KBM-7 (cell line): ENCODE data around the gene PGM5.
"Not testable (repeated sequence)": the region's sequence is repeated elsewhere in the genome, so short reads cannot be mapped to it uniquely, and the experiment has no call there.

Experiments
- DNase-seq: peaks from one replicate; pipeline ENCODE4 v3.0.0-alpha.2; 2015
- in situ Hi-C: fragments of 300-500 bp; cut with MboI; formaldehyde crosslinking; loops from 2 replicates; pipeline ENCODE4 v1.14.3; 2020; ENCODE audit warnings: low sequenced_read_pairs, low pct_unique_long_range_greater_than_20kb, mixed read lengths

The PGM5 gene

DNA sequence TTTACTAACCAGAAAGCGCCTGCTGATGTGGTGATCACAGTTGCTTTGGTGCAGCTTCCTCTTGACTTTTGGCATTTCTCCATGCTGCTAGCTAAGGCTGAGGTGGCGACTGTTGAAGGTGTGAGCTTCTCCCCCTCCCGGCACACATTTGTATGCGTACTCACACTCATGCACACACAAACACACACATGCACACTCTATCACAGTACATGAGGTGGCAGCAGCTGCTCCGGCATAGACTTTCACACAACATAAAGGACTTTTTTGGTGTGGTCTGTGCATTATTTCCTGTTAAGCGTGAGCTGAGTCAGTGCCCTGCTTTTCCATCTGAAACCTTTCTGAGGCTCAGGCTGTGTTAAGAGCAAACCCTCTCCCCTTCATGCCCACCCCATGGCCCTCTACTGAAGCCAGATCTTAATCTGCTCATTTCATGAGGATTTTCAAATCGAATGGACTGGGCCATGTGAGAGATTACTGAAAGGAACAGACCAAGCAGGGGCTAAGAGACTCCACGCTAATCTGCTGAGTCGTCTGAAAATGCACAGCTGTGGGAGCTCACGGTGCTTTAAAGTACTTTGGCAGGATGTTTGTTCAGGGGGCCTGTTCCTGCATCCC is 10.6 kb downstream of the PGM5 start:
- DNase-seq, result peak; percentile 3
- in situ Hi-C loops, result not testable (repeated sequence)

GRCh38 chr9:68375789-68376188 is 19.4 kb downstream of the PGM5 start:
- DNase-seq, in situ Hi-C loops: not testable (repeated sequence)

DNA sequence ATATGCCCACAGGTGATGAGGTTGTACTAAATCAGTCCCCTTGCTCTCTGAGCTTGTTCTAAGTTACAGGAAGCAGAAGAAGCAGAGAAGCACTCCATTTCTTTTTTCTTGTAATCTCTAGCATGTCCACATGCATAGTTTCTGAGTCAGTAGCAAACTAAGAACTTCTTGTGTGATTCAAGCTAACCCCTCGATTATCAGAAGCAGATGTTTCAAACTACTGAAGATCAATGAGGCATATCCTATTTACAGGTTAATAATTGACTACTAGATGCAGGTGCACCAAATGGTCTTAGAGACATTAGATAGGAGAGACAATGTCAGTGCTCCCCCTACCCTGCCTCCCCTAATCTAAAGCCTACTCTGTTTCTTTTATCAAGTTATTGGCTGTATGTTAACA is 21.3 kb downstream of the PGM5 start:
- DNase-seq, in situ Hi-C loops: not testable (repeated sequence)

DNA sequence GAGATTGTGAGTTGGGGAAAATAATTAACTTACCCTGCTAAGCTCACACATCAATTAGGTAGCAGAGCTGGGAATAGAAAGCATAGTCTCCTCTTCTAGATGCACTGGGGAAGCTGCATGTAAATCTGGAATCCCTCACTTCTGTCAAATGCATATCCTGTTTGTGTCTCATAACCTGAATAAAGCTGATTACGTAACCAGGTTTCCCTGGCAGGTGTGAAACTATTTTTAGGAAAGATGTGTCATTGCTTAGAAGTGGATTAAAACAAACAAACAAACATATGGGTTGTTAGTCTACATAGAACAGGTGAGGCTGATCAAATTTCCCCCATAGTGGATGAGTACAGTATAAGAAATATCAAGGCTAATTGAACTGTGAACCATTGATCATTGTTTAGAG is 27.5 kb downstream of the PGM5 start:
- in situ Hi-C loops, DNase-seq: not testable (repeated sequence)

- DNase-seq, in situ Hi-C loops: not testable (repeated sequence)
Measured at GRCh38 chr9:68389558-68389957, 33.1 kb downstream of the PGM5 start.

DNA sequence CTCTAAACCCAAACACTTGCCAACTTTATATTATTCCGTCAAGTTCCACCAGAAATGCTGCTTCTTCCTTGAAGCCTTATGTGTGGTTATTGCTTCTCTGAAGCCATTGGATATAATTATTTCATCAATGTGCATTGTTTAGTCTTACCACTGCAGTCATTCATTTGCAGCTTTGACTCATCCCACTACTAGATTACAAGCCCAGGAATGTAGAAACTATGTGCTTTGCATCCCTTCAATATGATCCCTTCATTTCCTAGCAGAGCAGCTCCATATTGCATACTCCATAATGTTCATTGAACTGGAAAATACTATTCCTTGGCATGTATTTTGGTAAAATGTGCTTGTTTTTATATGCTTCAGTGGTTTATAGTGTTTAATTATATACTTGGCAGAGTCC is 34.3 kb downstream of the PGM5 start:
- DNase-seq, in situ Hi-C loops: not testable (repeated sequence)

- DNase-seq, in situ Hi-C loops: not testable (repeated sequence)
Measured at GRCh38 chr9:68396411-68397094, 40.1 kb downstream of the PGM5 start.

DNA sequence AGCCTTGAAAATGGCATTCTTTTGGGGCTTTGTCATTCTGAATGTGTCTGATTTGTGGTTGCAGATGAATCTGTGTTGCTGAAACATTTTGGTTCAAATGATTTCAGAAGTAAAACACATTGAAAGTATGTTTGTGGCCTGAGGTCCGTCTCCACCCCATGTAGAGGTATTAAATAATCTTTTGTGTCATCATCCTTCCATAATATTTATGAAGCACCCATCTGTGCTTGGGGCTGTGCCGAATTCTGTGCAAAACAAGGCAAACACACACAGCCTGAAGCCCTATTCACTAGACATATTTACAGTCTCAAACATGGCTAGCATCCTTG is 40.6 kb downstream of the PGM5 start:
- in situ Hi-C loops, DNase-seq: not testable (repeated sequence)

GRCh38 chr9:68397796-68398195 is 41.4 kb downstream of the PGM5 start:
- in situ Hi-C loops, DNase-seq: not testable (repeated sequence)

DNA sequence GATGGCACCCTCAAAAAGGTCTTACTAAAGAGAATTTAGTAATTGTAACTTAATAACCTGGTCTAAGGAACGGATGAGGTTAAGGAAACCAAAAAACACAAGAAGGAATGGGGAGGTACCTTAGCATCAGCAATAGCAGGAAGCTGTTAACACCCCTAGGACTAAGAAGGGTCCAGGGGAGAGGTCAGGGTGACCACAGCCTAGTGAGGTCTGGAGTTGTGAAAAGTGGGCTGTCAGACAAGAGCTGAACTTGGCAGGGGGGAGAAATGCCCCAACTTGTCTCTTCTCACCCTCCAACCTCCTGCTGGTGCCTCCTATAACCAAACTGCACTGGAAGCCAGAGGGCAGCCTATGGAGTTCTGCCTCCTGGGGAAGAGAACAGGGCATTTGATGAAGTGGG is 41.9 kb downstream of the PGM5 start:
- in situ Hi-C loops, result not testable (repeated sequence)

DNA sequence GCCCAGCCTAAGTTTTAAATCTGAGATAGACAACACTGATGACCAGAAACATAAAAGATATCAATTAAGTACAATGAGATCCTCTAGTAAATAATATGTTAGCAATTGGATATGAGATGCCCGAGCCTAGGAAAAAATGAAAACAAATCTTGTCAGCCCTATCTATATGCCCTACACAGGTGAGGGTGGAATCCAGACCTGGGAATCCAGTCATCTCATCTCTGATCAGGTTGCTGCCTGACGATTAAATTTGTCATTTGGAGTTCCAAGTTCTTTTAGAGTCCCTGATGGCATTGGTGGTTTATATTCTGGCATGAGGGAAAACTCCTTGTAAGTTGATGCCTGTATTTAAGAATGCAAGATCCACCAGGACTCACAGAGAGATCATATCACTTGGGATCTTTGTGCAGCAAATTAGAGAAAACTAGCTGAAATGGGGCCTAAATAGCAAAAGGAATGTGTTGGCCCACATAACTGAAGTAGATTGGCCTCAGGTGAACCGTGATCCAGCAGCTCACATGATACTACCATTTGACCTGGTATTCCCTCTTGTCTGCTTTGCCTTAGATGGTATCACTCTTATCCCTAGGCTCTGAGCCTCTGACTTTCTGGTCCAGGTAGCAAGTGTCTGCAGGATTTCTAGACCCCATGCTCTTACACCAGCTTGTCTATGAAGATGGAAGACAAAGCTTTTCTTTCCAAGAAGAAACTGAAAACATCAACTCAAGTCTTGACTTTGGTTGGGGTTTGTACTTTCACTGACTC is 48.2 kb downstream of the PGM5 start:
- in situ Hi-C loops, DNase-seq: not testable (repeated sequence)

More for the DNA sequence above, 41.9 kb downstream of the PGM5 start:
- not testable (repeated sequence) for DNase-seq

DNA sequence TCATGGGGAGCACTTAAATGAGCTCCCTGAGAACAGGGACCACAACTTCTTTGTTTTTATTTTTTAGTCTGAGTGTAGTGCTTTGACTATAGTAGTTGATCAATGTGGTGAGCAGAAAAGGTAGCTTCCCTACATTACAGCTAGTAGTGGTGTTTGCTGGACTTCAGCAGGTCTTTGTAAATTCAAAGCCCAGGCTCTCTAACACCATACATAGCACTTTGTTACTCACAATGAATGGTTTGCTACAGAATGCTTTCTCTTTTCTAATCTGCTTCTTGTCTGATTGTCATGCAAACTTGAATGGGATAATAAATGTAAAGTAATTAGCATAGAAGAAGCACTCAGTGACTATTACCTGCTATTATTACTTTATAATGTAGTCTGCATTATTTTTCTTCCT is 55.5 kb downstream of the PGM5 start:
- in situ Hi-C loops, DNase-seq: not testable (repeated sequence)

DNA sequence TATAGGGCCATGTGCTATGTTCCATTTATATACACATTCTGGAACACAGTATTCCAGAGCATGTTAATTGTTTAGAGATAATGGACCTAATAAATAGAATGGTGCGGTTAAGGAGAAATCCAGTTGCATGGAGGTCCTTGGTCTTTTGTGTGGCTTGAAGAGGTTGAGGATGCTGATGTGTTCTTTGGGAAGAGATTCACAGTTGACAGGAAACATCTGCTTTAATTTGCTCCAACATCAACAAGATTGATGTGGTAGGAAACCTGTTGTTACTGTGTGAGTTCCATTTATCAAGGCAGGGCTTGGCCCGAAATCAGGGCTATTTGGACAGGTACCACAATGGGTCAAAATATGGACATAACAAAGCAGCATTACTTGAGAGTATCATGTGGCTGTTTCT is 56.3 kb downstream of the PGM5 start:
- in situ Hi-C loops, DNase-seq: not testable (repeated sequence)

DNA sequence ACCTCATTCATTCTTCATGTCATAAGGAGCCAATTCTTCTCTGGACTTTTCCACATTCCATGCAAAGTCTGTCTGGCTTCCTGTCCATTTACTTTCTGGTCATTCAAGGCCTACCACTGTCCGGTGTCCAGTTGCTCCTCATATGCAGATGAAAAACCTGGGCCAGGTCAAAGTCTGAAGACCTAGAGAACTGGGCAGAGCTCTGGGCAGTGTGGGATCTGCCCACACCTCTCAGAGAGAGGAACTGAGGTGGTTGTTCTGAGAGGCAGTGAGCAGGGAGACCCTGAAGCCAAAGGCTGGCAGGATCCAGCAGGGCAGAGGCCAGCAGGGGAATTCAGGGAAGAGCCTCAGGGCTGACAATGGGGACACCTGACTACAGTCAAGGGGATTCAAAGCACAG is 58.7 kb downstream of the PGM5 start:
- in situ Hi-C loops, DNase-seq: not testable (repeated sequence)

GRCh38 chr9:68416936-68417564 is 60.6 kb downstream of the PGM5 start:
- peak; percentile 21 for DNase-seq

GRCh38 chr9:68417762-68418161 is 61.4 kb downstream of the PGM5 start:
- in situ Hi-C loops, result no loop called here

More at GRCh38 chr9:68416936-68417564, 60.6 kb downstream of the PGM5 start:
- in situ Hi-C loops, result no loop called here

GRCh38 chr9:68418259-68418845 is 61.9 kb downstream of the PGM5 start:
- in situ Hi-C loops, result no loop called here

More at GRCh38 chr9:68417762-68418161, 61.4 kb downstream of the PGM5 start:
- DNase-seq, result no peak

DNA sequence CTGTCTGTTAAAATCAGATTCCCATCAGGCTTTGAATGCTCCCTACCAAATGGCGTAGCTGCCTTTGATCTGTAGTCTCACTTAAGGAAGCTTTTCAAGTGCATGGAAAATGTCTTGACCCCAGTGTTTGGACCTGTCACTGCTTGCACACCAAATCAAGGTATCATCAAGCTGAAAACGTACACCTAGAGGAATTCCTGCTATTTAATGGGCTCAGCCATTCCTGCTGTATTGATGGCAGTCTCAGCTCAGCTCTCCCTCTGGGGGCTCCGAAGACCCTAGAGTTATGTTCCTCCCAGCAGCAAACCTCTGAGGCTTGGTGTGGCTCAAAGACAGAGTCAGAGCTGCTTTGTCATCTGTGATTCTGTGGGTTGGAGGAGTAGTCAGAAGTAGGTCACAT is 63.5 kb downstream of the PGM5 start:
- in situ Hi-C loops, result no loop called here

More at GRCh38 chr9:68418259-68418845, 61.9 kb downstream of the PGM5 start:
- no peak for DNase-seq

DNA sequence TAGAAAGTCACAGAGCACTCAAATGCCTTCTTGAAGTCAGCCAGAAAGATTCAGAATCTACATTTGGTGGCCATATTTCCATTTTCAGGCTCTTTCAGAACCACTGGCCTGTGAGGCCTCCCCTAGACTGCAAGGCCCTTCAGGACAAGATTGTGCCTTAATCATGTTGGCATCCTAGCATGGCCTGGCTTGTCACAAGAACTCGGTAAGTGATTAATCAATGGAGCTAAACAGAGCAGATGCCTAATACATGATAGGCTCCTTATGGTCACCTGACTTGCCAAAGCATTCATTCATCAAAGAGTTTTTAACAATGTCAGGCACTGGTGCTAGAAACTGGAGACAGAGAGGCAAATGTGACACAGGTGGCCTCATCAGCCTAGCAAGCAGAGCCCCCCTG is 70.3 kb downstream of the PGM5 start:
- in situ Hi-C loops, result no loop called here
- DNase-seq, result no peak

More for the DNA sequence above, 63.5 kb downstream of the PGM5 start:
- no peak for DNase-seq
